Measurements from ENCODE around the gene RHOT2.

The RHOT2 gene

DNA sequence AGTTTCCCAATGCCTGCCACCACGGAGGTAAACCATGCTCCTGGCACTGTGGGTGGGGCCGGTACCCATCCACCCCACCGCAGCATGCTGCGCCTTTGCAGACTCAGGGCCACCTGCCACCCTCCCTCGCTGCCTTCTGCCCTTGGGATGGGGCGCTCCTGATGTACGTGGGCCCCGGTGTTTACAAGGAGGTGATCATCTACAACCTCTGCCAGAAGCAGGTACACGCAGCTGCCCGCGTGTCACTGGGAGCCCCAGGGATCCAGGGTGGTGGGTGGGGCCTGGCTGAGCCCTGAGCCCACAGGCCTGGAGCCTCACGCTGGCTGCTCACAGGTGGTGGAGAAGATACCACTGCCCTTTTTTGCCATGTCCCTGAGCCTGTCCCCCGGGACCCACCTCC is 1.4 kb upstream of the RHOT2 start:
- H3K36me3 ChIP-seq (ENCODE audit: insufficient read depth) = no peaks in the 10 kb centered on the region; the same call in 1 of the 2 replicates
- peaks cover 19% of the 10 kb centered on the region for H3K79me2 ChIP-seq (ENCODE audit: insufficient read depth, low read depth)
- H4K20me1 ChIP-seq (ENCODE audit: insufficient read depth) = no peaks in the 10 kb centered on the region
- no peak overlapping the region for H3K27ac ChIP-seq
- H3K4me3 ChIP-seq (IDR thresholded peaks at IDR 0.05; ENCODE audit: insufficient read depth, low read depth, low read length) = no peak overlapping the region
- H3K9ac ChIP-seq = no peak overlapping the region
- H2AFZ ChIP-seq (ENCODE audit: low read depth) = no peak overlapping the region
- no peak overlapping the region for H3K4me2 ChIP-seq
- H3K27me3 ChIP-seq (ENCODE audit: insufficient read depth, low read depth) = no peaks in the 10 kb centered on the region
- TF ChIP-seq, protein P1, sequence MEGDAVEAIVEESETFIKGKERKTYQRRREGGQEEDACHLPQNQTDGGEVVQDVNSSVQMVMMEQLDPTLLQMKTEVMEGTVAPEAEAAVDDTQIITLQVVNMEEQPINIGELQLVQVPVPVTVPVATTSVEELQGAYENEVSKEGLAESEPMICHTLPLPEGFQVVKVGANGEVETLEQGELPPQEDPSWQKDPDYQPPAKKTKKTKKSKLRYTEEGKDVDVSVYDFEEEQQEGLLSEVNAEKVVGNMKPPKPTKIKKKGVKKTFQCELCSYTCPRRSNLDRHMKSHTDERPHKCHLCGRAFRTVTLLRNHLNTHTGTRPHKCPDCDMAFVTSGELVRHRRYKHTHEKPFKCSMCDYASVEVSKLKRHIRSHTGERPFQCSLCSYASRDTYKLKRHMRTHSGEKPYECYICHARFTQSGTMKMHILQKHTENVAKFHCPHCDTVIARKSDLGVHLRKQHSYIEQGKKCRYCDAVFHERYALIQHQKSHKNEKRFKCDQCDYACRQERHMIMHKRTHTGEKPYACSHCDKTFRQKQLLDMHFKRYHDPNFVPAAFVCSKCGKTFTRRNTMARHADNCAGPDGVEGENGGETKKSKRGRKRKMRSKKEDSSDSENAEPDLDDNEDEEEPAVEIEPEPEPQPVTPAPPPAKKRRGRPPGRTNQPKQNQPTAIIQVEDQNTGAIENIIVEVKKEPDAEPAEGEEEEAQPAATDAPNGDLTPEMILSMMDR (conservative IDR thresholded peaks at IDR 0.05; ENCODE audit: low read depth, low read length) = no peak
- peaks cover 13% of the 10 kb centered on the region for H3K4me1 ChIP-seq (ENCODE audit: low read depth, poor library complexity, severe bottlenecking)

DNA sequence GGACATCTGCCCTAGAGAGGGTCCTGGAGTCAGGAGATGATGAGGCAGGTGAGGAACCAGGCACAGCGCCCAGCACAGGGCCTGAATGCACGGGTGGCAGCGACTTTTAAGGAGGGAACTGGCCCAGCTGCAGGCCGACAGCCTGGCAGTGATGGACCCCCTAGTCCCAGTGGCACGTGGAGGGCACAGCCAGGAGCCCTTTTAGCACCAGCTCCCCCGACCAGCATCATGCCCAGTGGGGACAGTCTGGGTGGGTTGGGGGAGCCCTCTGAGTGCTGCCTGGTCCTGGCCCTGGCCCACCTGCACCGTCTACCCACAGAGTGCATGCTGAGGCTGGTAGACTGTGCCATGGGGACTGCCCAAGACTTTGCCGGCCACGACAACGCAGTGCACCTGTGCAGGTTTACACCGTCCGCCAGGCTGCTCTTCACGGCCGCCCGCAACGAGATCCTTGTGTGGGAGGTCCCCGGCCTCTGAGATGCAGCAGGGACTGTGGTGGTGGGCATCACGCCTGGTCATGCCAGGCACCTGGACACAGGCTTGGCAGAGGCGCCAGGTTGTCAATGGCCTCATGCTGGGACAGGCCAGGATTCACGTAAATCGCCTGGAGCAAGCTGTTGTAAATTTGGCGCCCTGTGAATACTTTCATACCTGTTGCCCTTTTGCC is 686 bp upstream of the RHOT2 start:
- no peak overlapping the region; the same call in 1 of the 2 replicates for H3K9ac ChIP-seq

DNA sequence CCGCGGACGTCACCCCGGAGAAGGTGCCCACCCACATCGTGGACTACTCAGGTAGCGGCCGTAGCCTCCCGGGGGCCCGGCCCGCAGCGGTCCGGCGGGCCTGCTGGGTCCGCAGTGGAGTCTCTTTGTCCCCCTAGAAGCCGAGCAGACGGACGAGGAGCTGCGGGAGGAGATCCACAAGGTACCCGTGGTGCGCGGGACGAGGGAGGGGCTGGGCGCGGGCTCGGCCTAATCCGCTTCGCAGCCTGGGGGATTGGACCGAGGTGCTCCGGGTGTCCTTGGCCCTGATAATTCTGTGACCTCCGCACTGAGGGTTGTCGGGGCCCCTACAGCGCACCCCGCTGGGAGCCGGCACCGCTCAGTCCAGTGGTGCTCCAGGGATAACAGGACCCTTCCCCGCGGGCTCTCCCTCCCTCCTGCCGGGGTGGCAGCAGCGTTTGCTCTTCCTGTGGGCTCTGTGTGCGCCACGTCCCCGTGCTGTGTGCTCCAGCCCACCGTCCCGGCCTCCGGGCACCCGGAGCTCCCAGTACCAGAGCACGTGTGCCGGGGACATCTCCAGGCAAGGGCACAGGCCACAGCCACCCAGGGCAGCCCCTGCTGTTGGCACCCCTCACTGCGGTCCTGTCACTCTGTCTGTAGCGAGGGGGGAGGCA is 713 bp downstream of the RHOT2 start:
- Histone ChIP-seq H3K4me1 (ENCODE audit: low read depth, poor library complexity, severe bottlenecking) (peaks cover 13% of the 10 kb centered on the region), H3K4me3 (IDR thresholded peaks at IDR 0.05; ENCODE audit: insufficient read depth, low read depth, low read length) (no peak overlapping the region), H3K9ac (peak overlapping the region; percentile 81), H3K27ac (no peak overlapping the region), H3K4me2 (peak overlapping the region; percentile 71), H3K36me3 (ENCODE audit: insufficient read depth) (peaks cover 3% of the 10 kb centered on the region; the same call in 1 of the 2 replicates), H4K20me1 (ENCODE audit: insufficient read depth) (no peaks in the 10 kb centered on the region), H2AFZ (ENCODE audit: low read depth) (peak overlapping the region; percentile 34; the same call in 1 of the 2 replicates), H3K27me3 (ENCODE audit: insufficient read depth, low read depth) (no peaks in the 10 kb centered on the region), H3K79me2 (ENCODE audit: insufficient read depth, low read depth) (peaks cover 19% of the 10 kb centered on the region)
- TF ChIP-seq, protein P1 (conservative IDR thresholded peaks at IDR 0.05; ENCODE audit: low read depth, low read length) = no peak

More for the DNA sequence above, 686 bp upstream of the RHOT2 start:
- Histone ChIP-seq H3K36me3 (ENCODE audit: insufficient read depth) (no peaks in the 10 kb centered on the region; the same call in 1 of the 2 replicates), H3K4me1 (ENCODE audit: low read depth, poor library complexity, severe bottlenecking) (peaks cover 13% of the 10 kb centered on the region), H3K27ac (no peak overlapping the region; the same call in 1 of the 2 replicates), H3K79me2 (ENCODE audit: insufficient read depth, low read depth) (peaks cover 19% of the 10 kb centered on the region), H3K4me3 (IDR thresholded peaks at IDR 0.05; ENCODE audit: insufficient read depth, low read depth, low read length) (no peak overlapping the region), H3K27me3 (ENCODE audit: insufficient read depth, low read depth) (no peaks in the 10 kb centered on the region), H2AFZ (ENCODE audit: low read depth) (peak overlapping the region; percentile 49; the same call in 1 of the 2 replicates), H3K4me2 (peak overlapping the region; percentile 71), H4K20me1 (ENCODE audit: insufficient read depth) (no peaks in the 10 kb centered on the region)
- TF ChIP-seq, protein P1 (conservative IDR thresholded peaks at IDR 0.05; ENCODE audit: low read depth, low read length) = no peak

DNA sequence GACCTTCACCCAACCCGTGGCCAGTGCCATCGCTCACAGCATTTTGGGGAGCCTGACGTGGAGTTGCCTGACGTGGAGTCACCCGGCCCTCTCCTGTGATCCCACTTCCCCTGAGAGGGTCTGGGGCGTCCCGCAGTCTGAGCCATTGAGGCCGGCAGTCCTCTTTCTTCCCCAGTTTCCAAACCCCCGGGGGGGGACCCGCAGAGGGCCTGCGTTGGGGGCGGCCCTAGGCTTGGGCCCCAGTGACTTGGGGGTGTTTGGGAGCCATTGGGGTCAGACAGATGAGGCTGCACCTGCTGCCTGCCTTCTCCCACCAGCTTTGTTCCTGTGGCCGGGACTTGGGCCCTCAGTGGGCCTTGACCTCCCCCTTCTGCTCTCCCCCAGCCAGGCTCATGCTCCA is 1.7 kb downstream of the RHOT2 start:
- peaks cover 3% of the 10 kb centered on the region; the same call in 1 of the 2 replicates for H3K36me3 ChIP-seq (ENCODE audit: insufficient read depth)
- TF ChIP-seq, protein P1 (conservative IDR thresholded peaks at IDR 0.05; ENCODE audit: low read depth, low read length) = no peak

More for the DNA sequence above, 1.7 kb downstream of the RHOT2 start:
- no peaks in the 10 kb centered on the region for H3K27me3 ChIP-seq (ENCODE audit: insufficient read depth, low read depth)
- H4K20me1 ChIP-seq (ENCODE audit: insufficient read depth) = no peaks in the 10 kb centered on the region
- no peak overlapping the region for H3K27ac ChIP-seq
- peaks cover 13% of the 10 kb centered on the region for H3K4me1 ChIP-seq (ENCODE audit: low read depth, poor library complexity, severe bottlenecking)
- no peak overlapping the region; the same call in 1 of the 2 replicates for H3K4me2 ChIP-seq
- peaks cover 19% of the 10 kb centered on the region for H3K79me2 ChIP-seq (ENCODE audit: insufficient read depth, low read depth)
- H3K4me3 ChIP-seq (IDR thresholded peaks at IDR 0.05; ENCODE audit: insufficient read depth, low read depth, low read length) = no peak overlapping the region
- H2AFZ ChIP-seq (ENCODE audit: low read depth) = no peak overlapping the region
- H3K9ac ChIP-seq = no peak overlapping the region

Measured in KMS-11 (cell line).